ENCODE data around the gene LAPTM5.

The LAPTM5 gene

GRCh38 chr1:30778154-30778978 is 20.8 kb upstream of the LAPTM5 start (continued):
- TF ChIP-seq ZNF548 (tag by site-specific recombination; IDR thresholded peaks at IDR 0.05) (no peak), HIC1 (tag by site-specific recombination; IDR thresholded peaks at IDR 0.05) (no peak), ZNF169 (tag by site-specific recombination; IDR thresholded peaks at IDR 0.05) (no peak), KLF9 (tag by site-specific recombination; IDR thresholded peaks at IDR 0.05; ENCODE audit: low read depth) (0 out of 2 replicates have a peak, but pooled peaks have one; percentile 18), KLF7 (tag by site-specific recombination; IDR thresholded peaks at IDR 0.05; ENCODE audit: borderline replicate concordance) (no peak), ELK4 (IDR thresholded peaks at IDR 0.05; ENCODE audit: borderline replicate concordance, low read depth, low read length) (no peak), ZNF596 (tag by site-specific recombination; IDR thresholded peaks at IDR 0.05) (no peak), ZNF239 (tag by site-specific recombination; IDR thresholded peaks at IDR 0.05) (no peak), ZNF670 (tag by site-specific recombination; IDR thresholded peaks at IDR 0.05; ENCODE audit: low read depth) (no peak), ZBTB11 (tag by site-specific recombination; conservative IDR thresholded peaks at IDR 0.05; ENCODE audit: low read depth) (no peak), ZNF423 (tag by site-specific recombination; IDR thresholded peaks at IDR 0.05) (no peak), GLI2 (tag by site-specific recombination; IDR thresholded peaks at IDR 0.05; ENCODE audit: borderline replicate concordance, low read depth) (no peak), HOXC10 (CRISPR knock-in tag; IDR thresholded peaks at IDR 0.05) (no peak), ZNF2 (tag by site-specific recombination; IDR thresholded peaks at IDR 0.05) (no peak), ZNF350 (tag by site-specific recombination; IDR thresholded peaks at IDR 0.05) (no peak), ZNF549 (tag by site-specific recombination; IDR thresholded peaks at IDR 0.05) (no peak), MZF1 (tag by site-specific recombination; IDR thresholded peaks at IDR 0.05; ENCODE audit: borderline replicate concordance) (peak; percentile 81; the same call in 1 of the 2 replicates), INSM2 (tag by site-specific recombination; IDR thresholded peaks at IDR 0.05) (no peak), ZSCAN16 (tag by site-specific recombination; IDR thresholded peaks at IDR 0.05) (no peak), ZNF488 (tag by site-specific recombination; IDR thresholded peaks at IDR 0.05) (no peak), ZNF202 (tag by site-specific recombination; IDR thresholded peaks at IDR 0.05; ENCODE audit: borderline replicate concordance) (no peak), ZNF580 (tag by site-specific recombination; IDR thresholded peaks at IDR 0.05) (0 out of 2 replicates have a peak, but pooled peaks have one; percentile 67), ZNF48 (tag by site-specific recombination; IDR thresholded peaks at IDR 0.05) (no peak), ZNF214 (tag by site-specific recombination; IDR thresholded peaks at IDR 0.05; ENCODE audit: borderline replicate concordance) (no peak), ZNF184 (tag by site-specific recombination; IDR thresholded peaks at IDR 0.05) (no peak), ZNF404 (tag by site-specific recombination; IDR thresholded peaks at IDR 0.05) (no peak), ZNF843 (tag by site-specific recombination; IDR thresholded peaks at IDR 0.05) (no peak), GLI4 (tag by site-specific recombination; IDR thresholded peaks at IDR 0.05) (no peak), SETDB1 (IDR thresholded peaks at IDR 0.05; ENCODE audit: insufficient read length, low read length) (peak; percentile 40), ZNF248 (tag by site-specific recombination; IDR thresholded peaks at IDR 0.05) (no peak), ZSCAN23 (tag by site-specific recombination; IDR thresholded peaks at IDR 0.05) (no peak)

Measured in HEK293 (cell line).